Measurements from ENCODE around the gene ART5.

The ART5 gene

DNA sequence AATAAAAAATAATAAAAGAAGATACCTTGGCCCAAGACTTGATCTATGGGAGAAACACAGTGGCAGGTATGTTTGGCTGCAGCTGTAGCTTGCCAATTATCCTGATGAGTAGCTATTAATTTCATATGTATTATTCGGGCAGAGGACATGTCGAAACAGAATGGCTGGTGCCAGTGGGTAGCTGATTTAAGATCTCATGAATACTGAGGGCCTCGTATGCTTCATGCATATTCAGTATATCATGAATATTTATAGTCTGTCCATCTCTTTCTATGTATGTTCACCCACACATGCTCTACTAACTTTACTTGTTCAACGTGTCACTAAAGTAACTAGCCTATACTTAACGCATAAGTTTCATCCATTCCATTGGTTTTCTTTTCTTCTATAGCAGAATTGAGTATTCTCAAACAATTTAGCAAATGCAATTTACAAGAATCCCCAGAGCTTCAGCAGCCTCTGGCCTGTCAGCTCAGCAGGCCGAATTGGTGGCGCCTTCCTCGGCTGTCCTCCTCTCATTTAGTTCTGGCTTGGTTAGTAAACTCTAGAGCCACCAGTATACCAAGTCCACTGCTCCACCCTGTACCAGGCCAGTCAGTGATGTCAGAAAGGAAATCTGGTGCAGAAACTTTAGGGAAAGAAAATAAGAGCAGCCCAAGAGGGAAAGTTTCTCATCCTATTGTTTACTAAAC lies 17.9 kb downstream of the ART5 start:
- no peak overlapping the region for H3K27ac ChIP-seq
- TF ChIP-seq, protein P1, sequence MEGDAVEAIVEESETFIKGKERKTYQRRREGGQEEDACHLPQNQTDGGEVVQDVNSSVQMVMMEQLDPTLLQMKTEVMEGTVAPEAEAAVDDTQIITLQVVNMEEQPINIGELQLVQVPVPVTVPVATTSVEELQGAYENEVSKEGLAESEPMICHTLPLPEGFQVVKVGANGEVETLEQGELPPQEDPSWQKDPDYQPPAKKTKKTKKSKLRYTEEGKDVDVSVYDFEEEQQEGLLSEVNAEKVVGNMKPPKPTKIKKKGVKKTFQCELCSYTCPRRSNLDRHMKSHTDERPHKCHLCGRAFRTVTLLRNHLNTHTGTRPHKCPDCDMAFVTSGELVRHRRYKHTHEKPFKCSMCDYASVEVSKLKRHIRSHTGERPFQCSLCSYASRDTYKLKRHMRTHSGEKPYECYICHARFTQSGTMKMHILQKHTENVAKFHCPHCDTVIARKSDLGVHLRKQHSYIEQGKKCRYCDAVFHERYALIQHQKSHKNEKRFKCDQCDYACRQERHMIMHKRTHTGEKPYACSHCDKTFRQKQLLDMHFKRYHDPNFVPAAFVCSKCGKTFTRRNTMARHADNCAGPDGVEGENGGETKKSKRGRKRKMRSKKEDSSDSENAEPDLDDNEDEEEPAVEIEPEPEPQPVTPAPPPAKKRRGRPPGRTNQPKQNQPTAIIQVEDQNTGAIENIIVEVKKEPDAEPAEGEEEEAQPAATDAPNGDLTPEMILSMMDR (conservative IDR thresholded peaks at IDR 0.05) = no peak

DNA sequence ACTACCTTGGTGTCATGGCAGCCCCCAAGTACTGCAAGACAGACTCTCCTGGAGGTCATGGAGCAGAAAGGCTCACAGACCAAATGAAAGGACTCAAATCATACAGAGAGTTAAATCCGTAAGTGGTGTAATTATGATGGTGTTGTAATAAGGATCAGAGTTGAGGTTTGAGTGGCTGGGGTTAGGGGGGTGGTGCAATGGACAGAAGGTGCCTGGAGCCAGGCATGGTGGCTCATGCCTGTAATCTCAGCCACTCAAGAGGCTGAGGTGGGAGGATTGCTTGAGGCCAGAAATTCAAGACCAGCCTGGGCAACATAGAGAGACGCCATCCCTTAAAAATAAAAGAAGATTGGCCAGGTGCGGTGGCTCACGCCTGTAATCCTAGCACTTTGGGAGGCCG lies 18.7 kb downstream of the ART5 start:
- H3K27ac ChIP-seq = no peak overlapping the region
- TF ChIP-seq, protein P1 (conservative IDR thresholded peaks at IDR 0.05) = no peak

DNA sequence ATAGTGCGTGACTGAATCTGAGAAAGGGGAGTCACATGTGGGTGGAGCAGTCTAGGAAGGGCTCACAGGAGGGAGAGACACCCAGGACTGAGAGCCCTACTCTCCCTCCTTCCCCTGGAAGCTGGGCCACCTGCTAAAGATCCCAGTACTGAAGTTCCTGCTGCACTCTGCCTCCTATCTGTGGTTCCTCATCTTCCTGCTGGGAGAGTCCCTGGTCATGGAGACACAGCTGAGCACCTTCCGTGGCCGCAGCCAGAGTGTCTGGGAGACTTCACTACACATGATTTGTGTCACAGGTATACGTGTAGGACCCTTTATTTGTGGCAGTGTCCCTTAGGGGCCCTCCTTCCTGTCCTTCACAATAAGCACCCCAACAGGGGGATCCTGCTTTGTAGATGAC lies 19.3 kb downstream of the ART5 start:
- TF ChIP-seq, protein P1 (conservative IDR thresholded peaks at IDR 0.05) = no peak
- H3K27ac ChIP-seq = no peak overlapping the region

DNA sequence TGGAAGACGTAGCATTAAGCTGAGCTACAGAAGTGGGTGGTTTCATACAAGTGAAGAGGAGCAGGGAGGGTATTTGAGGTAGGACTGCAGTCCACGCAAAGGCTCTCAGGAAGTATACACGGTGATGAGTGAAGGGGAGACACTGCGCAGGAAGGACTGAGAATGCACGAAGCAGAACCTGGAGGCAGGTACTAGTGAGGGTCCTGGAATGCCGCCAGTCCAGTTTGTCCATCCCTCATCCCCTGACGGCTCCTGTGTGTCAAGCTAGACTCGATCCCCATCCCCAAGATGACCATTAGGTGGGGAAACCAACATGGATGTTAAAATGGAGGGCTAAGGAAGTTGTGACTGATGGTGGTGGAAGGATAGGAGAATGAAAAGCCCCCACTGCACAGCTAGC lies 23.8 kb downstream of the ART5 start:
- TF ChIP-seq, protein P1 (conservative IDR thresholded peaks at IDR 0.05) = no peak
- H3K27ac ChIP-seq = no peak overlapping the region

DNA sequence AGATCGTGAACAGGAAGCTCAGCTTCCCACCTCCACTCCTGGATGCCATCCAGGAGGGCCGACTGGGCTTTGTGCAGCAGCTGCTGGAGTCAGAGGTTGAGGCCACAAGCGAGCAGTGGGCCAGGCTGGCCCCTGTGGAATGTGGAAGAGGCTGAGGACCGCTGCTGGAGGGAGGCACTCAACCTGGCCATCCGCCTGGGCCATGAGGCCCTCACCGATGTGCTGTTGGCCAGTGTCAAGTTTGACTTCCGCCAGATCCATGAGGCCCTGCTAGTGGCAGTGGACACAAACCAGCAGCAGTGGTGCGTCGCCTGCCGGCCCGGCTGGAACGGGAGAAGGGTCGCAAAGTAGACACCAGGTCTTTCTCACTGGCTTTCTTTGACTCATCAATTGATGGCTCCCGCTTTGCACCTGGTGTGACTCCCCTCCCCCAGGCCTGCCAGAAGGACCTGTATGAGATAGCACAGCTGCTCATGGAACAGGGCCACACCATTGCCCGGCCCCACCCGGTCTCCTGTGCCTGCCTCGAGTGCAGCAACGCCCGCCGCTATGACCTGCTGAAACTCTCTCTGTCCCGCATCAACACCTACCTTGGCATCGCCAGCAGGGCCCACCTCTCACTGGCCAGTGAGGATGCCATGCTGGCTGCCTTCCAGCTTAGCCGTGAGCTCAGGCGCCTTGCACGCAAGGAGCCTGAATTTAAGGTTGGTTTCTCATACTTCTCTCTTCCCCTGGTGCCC lies 24.9 kb downstream of the ART5 start:
- H3K27ac ChIP-seq = no peak overlapping the region
- TF ChIP-seq, protein P1 (conservative IDR thresholded peaks at IDR 0.05) = no peak

DNA sequence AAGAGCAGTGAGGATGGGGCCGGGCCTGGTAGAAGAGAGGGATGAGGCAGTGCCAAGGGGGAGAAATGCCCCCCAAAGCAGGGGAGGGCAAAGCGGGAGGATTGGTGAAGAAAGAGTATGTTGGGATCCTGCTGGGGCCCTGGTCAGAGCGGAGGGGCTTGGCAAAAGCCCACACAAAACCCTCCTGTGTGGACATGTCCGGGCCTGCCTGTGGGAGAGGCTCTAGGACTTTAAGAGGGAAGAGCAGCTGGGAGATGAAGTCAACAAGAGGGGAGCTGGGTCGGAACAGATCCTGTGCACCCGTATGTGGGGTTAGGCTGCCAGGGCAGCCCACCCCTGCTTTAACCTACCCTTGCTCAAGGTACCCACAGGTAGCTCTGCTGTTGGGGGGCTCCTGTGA lies 25.8 kb downstream of the ART5 start:
- no peak overlapping the region for H3K27ac ChIP-seq

DNA sequence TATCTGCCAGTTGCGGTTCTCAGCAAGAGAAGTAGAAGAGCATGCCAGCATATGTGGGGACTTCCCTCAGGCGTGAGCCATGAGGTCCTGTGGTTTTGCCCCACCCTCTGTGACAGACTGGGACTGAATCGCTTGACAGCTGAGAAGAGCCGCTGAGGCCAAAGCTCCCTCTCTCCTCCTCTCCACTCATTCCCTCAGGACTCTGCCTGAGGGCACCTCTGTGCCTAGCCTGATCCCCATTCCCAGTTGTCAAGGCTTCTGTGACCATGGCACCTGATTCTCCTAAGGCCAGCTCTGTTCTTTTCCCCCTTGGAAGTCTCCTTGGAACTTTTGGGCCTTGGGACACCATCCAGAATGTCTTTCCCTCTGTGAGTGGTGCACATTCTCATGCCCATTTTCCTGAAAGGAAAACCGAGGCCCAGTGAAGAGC lies 27.0 kb downstream of the ART5 start:
- TF ChIP-seq, protein P1 (conservative IDR thresholded peaks at IDR 0.05) = no peak
- no peak overlapping the region for H3K27ac ChIP-seq

More for the DNA sequence above, 25.8 kb downstream of the ART5 start:
- TF ChIP-seq, protein P1 (conservative IDR thresholded peaks at IDR 0.05) = no peak

All from VCaP (cell line).